ENCODE results near the gene CABLES2.

Gene CABLES2

GRCh38 chr20:62418709-62419487 is 11.8 kb upstream of the CABLES2 start:
- DNase-seq (ENCODE audit: low read depth in 2 of 2), result no peak

- no peak for DNase-seq (ENCODE audit: low read depth in 2 of 2)
Observed at GRCh38 chr20:62417981-62418708, 11.1 kb upstream of the CABLES2 start.

- no peak for DNase-seq (ENCODE audit: low read depth in 2 of 2)
Observed at GRCh38 chr20:62416651-62417637, 9.9 kb upstream of the CABLES2 start.

- no peak for DNase-seq (ENCODE audit: low read depth in 2 of 2)
Observed at GRCh38 chr20:62415354-62416111, 8.4 kb upstream of the CABLES2 start.

- DNase-seq (ENCODE audit: low read depth in 2 of 2), result no peak
Observed at GRCh38 chr20:62413896-62414481, 6.9 kb upstream of the CABLES2 start.

- no peak for DNase-seq (ENCODE audit: low read depth in 2 of 2)
Observed at GRCh38 chr20:62413025-62413570, 6.0 kb upstream of the CABLES2 start.

- no peak for DNase-seq (ENCODE audit: low read depth in 2 of 2)
Observed at GRCh38 chr20:62412194-62413024, 5.3 kb upstream of the CABLES2 start.

- no peak for DNase-seq (ENCODE audit: low read depth in 2 of 2)
Observed at GRCh38 chr20:62411479-62412193, 4.6 kb upstream of the CABLES2 start.

- no peak for DNase-seq (ENCODE audit: low read depth in 2 of 2)
Observed at GRCh38 chr20:62410746-62411478, 3.8 kb upstream of the CABLES2 start.

- DNase-seq (ENCODE audit: low read depth in 2 of 2), result no peak
Observed at GRCh38 chr20:62409931-62410745, 3.1 kb upstream of the CABLES2 start.

- DNase-seq (ENCODE audit: low read depth in 2 of 2), result no peak
Observed at GRCh38 chr20:62409086-62409853, 2.2 kb upstream of the CABLES2 start.

- no peak for DNase-seq (ENCODE audit: low read depth in 2 of 2)
Observed at GRCh38 chr20:62408640-62409039, 1.6 kb upstream of the CABLES2 start.

GRCh38 chr20:62408055-62408454 is 970 bp upstream of the CABLES2 start:
- DNase-seq (ENCODE audit: low read depth in 2 of 2), result no peak

GRCh38 chr20:62406635-62407176 is 379 bp downstream of the CABLES2 start:
- DNase-seq (ENCODE audit: low read depth in 2 of 2), result no peak

- DNase-seq (ENCODE audit: low read depth in 2 of 2), result no peak
Observed at GRCh38 chr20:62405981-62406513, 1.0 kb downstream of the CABLES2 start.

All from stimulated activated CD8-positive, alpha-beta memory T cell treated with anti-CD3 and anti-CD28 coated beads, Interleukin-15, amount 100 ng/mL, for 48 hours (primary cell).